HepG2 (cell line): ENCODE measurements around the gene NBL1. TPM values are rescaled to one million over a fixed set of nuclear protein-coding genes. Genes with fewer than 3 reads are reported as not detected.
A peak's percentile ranks its signal among the peaks of the same experiment; 100 is the strongest.

ENCODE experiments used
- ATAC-seq: fragments of 200-7000 bp; cut with Tn5 transposase; 3 replicates; pipeline ENCODE4 v1.9.1; 2020; ENCODE audit warnings: mild to moderate bottlenecking, moderate library complexity
- BruUV-seq: library from RNA; stranded (reverse); fragments of 400-500 nt; replicated peaks from 2 replicates; lab custom pipeline; 2021; lab: Mats Ljungman, UMichigan
- CTCF ChIA-PET: fragments of 300-600 bp; formaldehyde crosslinking; extraction: SDS; loops from one replicate; lab custom pipeline; 2021; ENCODE audit warnings: low total read pairs, inconsistent platforms, low intra/inter-chr PET ratio; lab: Yijun Ruan, JAX
- POLR2A ChIA-PET: fragments of 350-600 bp; sonication (Branson Sonifier 250); formaldehyde crosslinking; loops from one replicate; lab custom pipeline; 2020; ENCODE audit warnings: antibody characterized with exemption, inconsistent platforms; lab: Yijun Ruan, JAX
- DNase-seq: peaks from one replicate; pipeline ENCODE4 v3.0.0-alpha.2; 2015; ENCODE audit warnings: low spot score
- FAIRE-seq: peaks from 3 replicates; lab custom pipeline; 2011; peaks lifted over from hg19 to GRCh38; lab: Jason Lieb, UNC
- H2AFZ ChIP-seq: one replicate; pipeline ENCODE4 v1.6.1; 2011; ENCODE audit warnings: low read length, inconsistent platforms
- H3K27ac ChIP-seq: fragments of 300-600 bp; 3 replicates; pipeline ENCODE4 v1.8.0; 2011; ENCODE audit warnings: mixed run types, mild to moderate bottlenecking, mixed read lengths, low read length, inconsistent platforms; ENCODE audit not compliant: insufficient read depth; ENCODE audit errors: extremely low read length
- H3K27me3 ChIP-seq, 2 experiments: fragments of 200-600 bp in 1 of 2; 2 replicates in 1 of 2; 3 replicates in 1 of 2; pipeline versions ENCODE4 v1.6.0 to v1.8.0; 2011; ENCODE audit warnings: low read length in 2 of 2, mild to moderate bottlenecking in 2 of 2, moderate library complexity in 2 of 2, inconsistent platforms in 1 of 2; ENCODE audit not compliant: insufficient read depth in 2 of 2, control insufficient read depth in 1 of 2
- H3K36me3 ChIP-seq, 2 experiments: fragments of 200-600 bp in 1 of 2; replicated peaks in 1 of 2; 2 replicates in 1 of 2; 3 replicates in 1 of 2; pipeline versions ENCODE4 v1.5.1 to v1.8.0; 2011; ENCODE audit warnings: low read length in 2 of 2, inconsistent platforms in 1 of 2; ENCODE audit not compliant: insufficient read depth in 2 of 2, control insufficient read depth in 1 of 2
- H3K4me1 ChIP-seq: 2 replicates; pipeline ENCODE4 v1.5.1; 2012; ENCODE audit warnings: low read length, inconsistent platforms; ENCODE audit not compliant: insufficient read depth
- H3K4me2 ChIP-seq: 2 replicates; pipeline ENCODE4 v1.6.0; 2011; ENCODE audit warnings: low read depth, low read length, inconsistent platforms
- H3K4me3 ChIP-seq, 3 experiments: fragments of 200-600 bp in 1 of 3; sonication (generic), shearing (Covaris generic) in 1 of 3; replicated peaks in 1 of 3; 2 replicates each; pipeline ENCODE4 v1.5.1; 2011 to 2016; ENCODE audit warnings: low read length in 3 of 3, inconsistent platforms in 2 of 3, low read depth in 2 of 3, mild to moderate bottlenecking in 2 of 3, control low read depth in 1 of 3, mixed read lengths in 1 of 3; ENCODE audit not compliant: insufficient read depth in 1 of 3
- H3K79me2 ChIP-seq: one replicate; pipeline ENCODE4 v1.6.1; 2011; ENCODE audit warnings: low read length, inconsistent platforms; ENCODE audit not compliant: insufficient read depth
- H3K9ac ChIP-seq: 2 replicates; pipeline ENCODE4 v1.6.0; 2011; ENCODE audit warnings: mild to moderate bottlenecking, low read depth, low read length, inconsistent platforms; ENCODE audit not compliant: insufficient read depth
- H3K9me3 ChIP-seq: 2 replicates; pipeline ENCODE4 v1.5.1; 2012; ENCODE audit warnings: mild to moderate bottlenecking, low read length
- H4K20me1 ChIP-seq: 2 replicates; pipeline ENCODE4 v1.6.0; 2011; ENCODE audit warnings: inconsistent platforms, mild to moderate bottlenecking, low read length, moderate library complexity; ENCODE audit not compliant: insufficient read depth
- FOXO1 ChIP-seq: sonication (generic); formaldehyde crosslinking; IDR thresholded peaks from 2 replicates; pipeline ENCODE4 v1.4.0; 2020; ENCODE audit warnings: missing genetic modification reagents
- GABPA ChIP-seq, 2 experiments: IDR thresholded peaks; 2 replicates each; pipeline ENCODE4 v1.6.1; 2011 to 2016; ENCODE audit warnings: low read depth in 2 of 2, low read length in 1 of 2, missing biosample characterization in 1 of 2, missing genetic modification characterization in 1 of 2
- ZEB1 ChIP-seq: IDR thresholded peaks from 2 replicates; pipeline ENCODE4 v1.6.1; 2012; ENCODE audit warnings: mild to moderate bottlenecking, low read depth, inconsistent platforms; ENCODE audit not compliant: insufficient replicate concordance
- ZNF547 ChIP-seq: sonication (generic); formaldehyde crosslinking; IDR thresholded peaks from 2 replicates; pipeline ENCODE4 v1.5.1; 2020; ENCODE audit warnings: mild to moderate bottlenecking, missing genetic modification reagents
- ZNF629 ChIP-seq: sonication (generic); formaldehyde crosslinking; conservative IDR thresholded peaks from 2 replicates; pipeline ENCODE4 v1.5.0; 2020; ENCODE audit warnings: missing genetic modification reagents
- WGBS: methylation state at CpG from one replicate; pipeline ENCODE4 v1.1.6; 2017; ENCODE audit warnings: low lambda C conversion rate; 5-methylcytosine and 5-hydroxymethylcytosine counted together
- in situ Hi-C: cut with HindIII; loops from 2 replicates; pipeline ENCODE4 v1.10.0; 2017; ENCODE audit warnings: low pct_unique_long_range_greater_than_20kb; ENCODE audit not compliant: extremely low pct_ligation_motif_present
- intact Hi-C: fragments of 100-400 bp; cut with micrococcal nuclease; formaldehyde crosslinking; loops from one replicate; pipeline ENCODE4 v1.10.0; 2022; ENCODE audit not compliant: unreplicated experiment
- polyA plus RNA-seq, 8 experiments: library from polyadenylated mRNA; depleted of rRNA in 3 of 8; stranded (reverse) in 7 of 8; unstranded in 1 of 8; fragments of >200 nt; fragmentation: Illumina TruSeq in 4 of 8; extraction: Trizol in 4 of 8; gene quantifications; 2 replicates each; pipeline versions ENCODE4 v1.2.1 to v1.2.3, GENCODE V29; 2011 to 2016; ENCODE audit warnings: low read depth in 4 of 8, missing spikeins in 1 of 8, mixed read lengths in 1 of 8; ENCODE audit not compliant: insufficient read depth in 1 of 8
- total RNA-seq, 5 experiments: library from RNA; depleted of rRNA; stranded (reverse); fragments of >200 nt; fragmentation: Illumina TruSeq; extraction: Trizol; gene quantifications; 2 replicates each; pipeline ENCODE4 v1.2.3, GENCODE V29; 2016; ENCODE audit warnings: low read depth in 1 of 5
- TF ChIP-seq, protein P1 (sequence below): IDR thresholded peaks from 2 replicates; pipeline ENCODE4 v1.6.1; 2016; ENCODE audit warnings: missing genetic modification reagents, missing compliant biosample characterization

The NBL1 gene
- total and polyA plus RNA-seq, 2 of the 13 experiments (the other 11 are each of a cell fraction or from before 2014, with no cell fraction given), result 2.7 to 13.8 TPM

DNA sequence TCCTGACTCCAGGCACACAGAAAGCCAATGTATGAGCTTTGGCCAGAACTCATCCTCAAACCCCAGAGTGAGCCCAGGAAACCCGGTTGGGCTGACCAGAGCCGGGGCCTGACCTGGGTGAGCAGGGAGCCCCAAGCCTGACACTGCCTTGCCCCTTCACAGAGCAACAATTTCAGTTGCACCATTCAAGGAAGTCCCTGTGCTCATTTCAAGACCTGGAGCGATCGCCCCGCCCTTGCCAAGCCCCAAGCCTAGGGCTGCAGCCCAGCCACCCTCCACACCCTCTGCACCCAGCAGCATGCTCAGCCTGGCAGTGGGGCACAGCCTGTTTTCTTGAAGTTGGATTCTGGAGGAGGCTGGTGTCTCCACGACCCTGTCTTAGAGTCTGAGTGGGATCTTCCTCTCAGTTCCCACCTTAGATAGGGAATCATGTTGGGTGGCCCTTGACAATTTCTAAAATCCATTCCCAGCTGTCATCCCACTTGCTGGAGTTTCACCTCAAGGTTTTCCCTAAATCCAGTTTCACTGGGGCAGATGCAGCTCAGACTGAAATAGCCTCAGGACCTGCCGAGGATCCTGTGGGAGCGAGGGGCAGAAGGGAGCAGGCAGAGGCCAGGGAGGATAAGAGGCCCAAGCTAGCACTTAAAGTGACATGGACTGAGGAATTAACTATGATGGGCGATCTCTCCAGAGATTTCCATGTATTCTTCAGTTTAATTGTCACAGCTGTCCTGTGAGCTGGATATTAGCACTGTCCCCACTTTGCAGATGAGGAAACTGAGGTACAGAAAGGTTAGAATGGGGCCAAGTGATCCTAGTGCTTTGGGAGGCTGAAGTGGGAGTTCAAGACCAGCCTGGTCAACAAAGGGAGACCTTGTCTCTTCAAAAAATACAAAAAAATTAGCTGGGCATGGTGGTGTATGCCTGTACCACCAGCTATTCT lies 2.5 kb downstream of the NBL1 start:
- POLR2A ChIA-PET, result no interaction called here
- CTCF ChIA-PET, result no interaction called here
- BruUV-seq, result no TSS peak
- Histone ChIP-seq H3K36me3 (no peaks in the 10 kb centered on the region), H3K9me3 (no peaks in the 10 kb centered on the region), H3K79me2 (no peaks in the 10 kb centered on the region), H3K4me3 (no peak overlapping the region), H2AFZ (no peak overlapping the region), H3K9ac (no peak overlapping the region), H3K27me3 (peaks cover 0 to 21% of the 10 kb centered on the region in 2 experiments; a peak in 3 of 5 replicates), H4K20me1 (no peaks in the 10 kb centered on the region), H3K4me1 (peaks cover 37% of the 10 kb centered on the region), H3K27ac (no peak overlapping the region), H3K4me2 (no peak overlapping the region)
- no peak for ATAC-seq
- intact Hi-C loops, result no loop called here
- in situ Hi-C loops, result loop anchor here (5.0 kb wide), 3 partner anchors 49 to 304 kb away; a partner anchor contains a TSS
- no peak for FAIRE-seq
- no peak for DNase-seq
- WGBS, result 84% methylated on average over 7 of the region's 9 CpGs
- no peak for TF ChIP-seq FOXO1
- peak; percentile 61 for TF ChIP-seq ZNF629 (CRISPR knock-in tag)

DNA sequence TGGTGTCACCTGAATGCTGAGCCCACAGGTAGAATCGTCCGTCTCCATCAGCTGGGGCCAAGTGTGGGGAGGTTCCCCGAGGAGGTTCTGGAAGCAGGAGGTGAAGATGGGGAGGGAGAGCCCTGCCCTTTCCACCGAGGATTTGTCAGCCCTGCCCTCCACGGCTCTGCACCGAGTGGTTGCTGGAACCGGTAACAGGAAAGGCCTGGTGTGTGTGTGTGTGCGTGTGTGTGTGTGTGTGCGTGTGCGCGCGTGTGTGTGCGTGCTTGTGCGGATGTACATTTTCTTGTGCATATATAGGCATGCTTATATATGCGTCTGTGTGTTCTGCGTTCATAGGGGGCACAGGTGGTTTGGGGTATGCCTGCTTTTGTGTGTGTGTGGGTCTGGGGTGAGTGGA lies 3.5 kb downstream of the NBL1 start:
- Histone ChIP-seq H2AFZ (no peak overlapping the region), H3K4me1 (peaks cover 37% of the 10 kb centered on the region), H3K27me3 (peaks cover 0 to 20% of the 10 kb centered on the region in 2 experiments; a peak in 3 of 5 replicates), H3K9ac (no peak overlapping the region), H3K79me2 (no peaks in the 10 kb centered on the region), H3K4me2 (no peak overlapping the region), H3K36me3 (no peaks in the 10 kb centered on the region), H3K4me3 (no peak overlapping the region), H3K27ac (no peak overlapping the region), H4K20me1 (no peaks in the 10 kb centered on the region), H3K9me3 (no peaks in the 10 kb centered on the region)
- TF ChIP-seq, protein P1, sequence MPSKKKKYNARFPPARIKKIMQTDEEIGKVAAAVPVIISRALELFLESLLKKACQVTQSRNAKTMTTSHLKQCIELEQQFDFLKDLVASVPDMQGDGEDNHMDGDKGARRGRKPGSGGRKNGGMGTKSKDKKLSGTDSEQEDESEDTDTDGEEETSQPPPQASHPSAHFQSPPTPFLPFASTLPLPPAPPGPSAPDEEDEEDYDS (CRISPR knock-in tag), result no peak
- TF ChIP-seq ZNF547 (CRISPR knock-in tag) (no peak), GABPA (IDR thresholded peaks at IDR 0.05; ENCODE audit: low read depth, low read length) (0 out of 2 replicates have a peak, but pooled peaks have one; percentile 13), GABPA (CRISPR knock-in tag; IDR thresholded peaks at IDR 0.05; ENCODE audit: low read depth) (no peak), ZEB1 (no peak)
- POLR2A ChIA-PET, result no interaction called here
- BruUV-seq, result no TSS peak
- no peak for FAIRE-seq
- intact Hi-C loops (no loop called here), in situ Hi-C loops (loop anchor here (5.0 kb wide), 3 partner anchors 50 to 305 kb away; a partner anchor contains a TSS)
- WGBS, result 88% methylated on average over 16 of the region's 16 CpGs
- DNase-seq, result no peak
- ATAC-seq, result no peak
- CTCF ChIA-PET, result no interaction called here
